SK-N-SH (cell line): Measurements from ENCODE around the gene CELF5. TPM values are rescaled to one million over a fixed set of nuclear protein-coding genes. Genes with fewer than 3 reads are reported as not detected.

ENCODE experiments used
- CTCF ChIA-PET: fragments of 300-600, 350-600 bp; formaldehyde crosslinking; extraction: SDS; loops from one replicate; lab custom pipeline; 2021; lab: Yijun Ruan, JAX
- POLR2A ChIA-PET: fragments of 350-600 bp; sonication (Branson Sonifier 250); formaldehyde crosslinking; extraction: SDS; loops from one replicate; lab custom pipeline; 2020; ENCODE audit warnings: antibody characterized with exemption, inconsistent platforms; lab: Yijun Ruan, JAX
- DNase-seq: peaks from one replicate; pipeline ENCODE4 v3.0.0; 2012
- H2AFZ ChIP-seq: fragments of 200-600 bp; sonication (generic); 2 replicates; pipeline ENCODE4 v1.8.1; 2016; ENCODE audit warnings: antibody characterized with exemption, mild to moderate bottlenecking, low read depth
- H3F3A ChIP-seq: fragments of 200-600 bp; sonication (generic); replicated peaks from 2 replicates; pipeline ENCODE3; 2016; ENCODE audit warnings: antibody characterized with exemption, mild to moderate bottlenecking; ENCODE audit not compliant: insufficient read depth
- H3K27ac ChIP-seq, 2 experiments: fragments of 200-500 bp in 1 of 2; fragments of 200-600 bp in 1 of 2; sonication (Bioruptor generic) in 1 of 2; sonication (generic), shearing (Covaris generic) in 1 of 2; 2 replicates each; pipeline versions ENCODE4 v1.5.1 to v1.6.1; 2014 to 2016; ENCODE audit warnings: low read depth in 2 of 2, inconsistent platforms in 1 of 2, low read length in 1 of 2, mild to moderate bottlenecking in 1 of 2, mixed read lengths in 1 of 2
- H3K27me3 ChIP-seq: fragments of 200-600 bp; sonication (generic), shearing (Covaris generic); 2 replicates; pipeline ENCODE4 v1.6.1; 2016; ENCODE audit warnings: mixed run types; ENCODE audit not compliant: insufficient read depth
- H3K36me3 ChIP-seq, 2 experiments: fragments of 200-500 bp in 1 of 2; fragments of 200-600 bp in 1 of 2; sonication (Bioruptor generic) in 1 of 2; sonication (generic) in 1 of 2; replicated peaks in 1 of 2; 2 replicates each; pipeline versions ENCODE3 to v1.5.1; 2014 to 2016; ENCODE audit warnings: low read length in 1 of 2, mild to moderate bottlenecking in 1 of 2; ENCODE audit not compliant: insufficient read depth in 2 of 2, control insufficient read depth in 1 of 2
- H3K4me1 ChIP-seq, 2 experiments: fragments of 200-500 bp in 1 of 2; fragments of 200-600 bp in 1 of 2; sonication (Bioruptor generic) in 1 of 2; sonication (generic), shearing (Covaris generic) in 1 of 2; 2 replicates each; pipeline versions ENCODE4 v1.5.1 to v1.6.1; 2014 to 2016; ENCODE audit warnings: low read depth in 1 of 2, low read length in 1 of 2, mixed run types in 1 of 2; ENCODE audit not compliant: insufficient read depth in 2 of 2, control insufficient read depth in 1 of 2
- H3K4me2 ChIP-seq: fragments of 200-600 bp; sonication (generic), shearing (Covaris generic); 2 replicates; pipeline ENCODE4 v1.6.1; 2017; ENCODE audit warnings: mixed run types
- H3K4me3 ChIP-seq, 2 experiments: fragments of 200-500 bp in 1 of 2; fragments of 200-600 bp in 1 of 2; sonication (Bioruptor generic) in 1 of 2; sonication (generic), shearing (Covaris generic) in 1 of 2; 2 replicates each; pipeline versions ENCODE4 v1.5.1 to v1.8.1; 2014 to 2016; ENCODE audit warnings: low read depth in 2 of 2, inconsistent platforms in 1 of 2, low read length in 1 of 2, mild to moderate bottlenecking in 1 of 2, mixed read lengths in 1 of 2, moderate library complexity in 1 of 2
- H3K79me2 ChIP-seq: fragments of 200-600 bp; sonication (generic); 2 replicates; pipeline ENCODE4 v1.8.1; 2017; ENCODE audit warnings: mild to moderate bottlenecking; ENCODE audit not compliant: insufficient read depth
- H3K9ac ChIP-seq: fragments of 200-600 bp; sonication (generic); 2 replicates; pipeline ENCODE4 v1.6.1; 2017; ENCODE audit warnings: mixed run types
- H3K9me2 ChIP-seq: fragments of 200-600 bp; sonication (generic); 2 replicates; pipeline ENCODE4 v1.6.1; 2017; ENCODE audit warnings: mixed run types
- H3K9me3 ChIP-seq: fragments of 200-600 bp; sonication (generic); 2 replicates; pipeline ENCODE4 v1.6.1; 2017; ENCODE audit warnings: mixed run types, mild to moderate bottlenecking, moderate library complexity
- H4K20me1 ChIP-seq: fragments of 200-600 bp; sonication (generic); 2 replicates; pipeline ENCODE4 v1.6.1; 2017; ENCODE audit warnings: mild to moderate bottlenecking, mixed run types; ENCODE audit not compliant: insufficient read depth
- CHD2 ChIP-seq: fragments of 150-350 bp; IDR thresholded peaks from 2 replicates; pipeline ENCODE4 v1.6.1; 2018; ENCODE audit warnings: low read length; ENCODE audit not compliant: partially characterized antibody
- EP300 ChIP-seq, 2 experiments: IDR thresholded peaks; 2 replicates each; pipeline versions ENCODE4 v1.4.0 to v1.6.1; 2012; ENCODE audit warnings: borderline replicate concordance in 1 of 2, low read depth in 1 of 2, low read length in 1 of 2
- FOXJ3 ChIP-seq: sonication (generic); formaldehyde crosslinking; IDR thresholded peaks from 2 replicates; pipeline ENCODE4 v1.5.1; 2020; ENCODE audit warnings: mild to moderate bottlenecking, missing genetic modification reagents
- FOXM1 ChIP-seq: IDR thresholded peaks from 2 replicates; pipeline ENCODE4 v1.4.0; 2012; ENCODE audit warnings: low read depth, mild to moderate bottlenecking
- MEF2A ChIP-seq: IDR thresholded peaks from 2 replicates; pipeline ENCODE4 v1.4.0; 2012; ENCODE audit warnings: low read depth, borderline replicate concordance
- NFIC ChIP-seq: IDR thresholded peaks from 2 replicates; pipeline ENCODE4 v1.4.0; 2012; ENCODE audit warnings: borderline replicate concordance
- NRF1 ChIP-seq: IDR thresholded peaks from 2 replicates; pipeline ENCODE4 v1.6.1; 2012; ENCODE audit warnings: low read depth, mild to moderate bottlenecking, low read length
- POLR2AphosphoS5 ChIP-seq: IDR thresholded peaks from 2 replicates; pipeline ENCODE4 v1.6.1; 2012; ENCODE audit warnings: low read depth, low read length
- RCOR1 ChIP-seq: fragments of 150-350 bp; IDR thresholded peaks from 2 replicates; pipeline ENCODE4 v1.6.1; 2017; ENCODE audit warnings: antibody characterized with exemption, low read length
- TAF1 ChIP-seq: IDR thresholded peaks from 2 replicates; pipeline ENCODE4 v1.6.1; 2012; ENCODE audit warnings: low read depth, mild to moderate bottlenecking, low read length, moderate library complexity, borderline replicate concordance
- WGBS: methylation state at CpG from one replicate; pipeline ENCODE4 v1.1.6; 2017; ENCODE audit warnings: low lambda C conversion rate; 5-methylcytosine and 5-hydroxymethylcytosine counted together
- polyA plus RNA-seq, 3 experiments: library from polyadenylated mRNA; depleted of rRNA; stranded (reverse); fragments of >200 nt; gene quantifications; 2 replicates each; pipeline ENCODE4 v1.2.3, GENCODE V29; 2012
- TF ChIP-seq, protein P1 (sequence below): fragments of 150-350 bp; IDR thresholded peaks from 2 replicates; pipeline ENCODE4 v1.6.1; 2016; ENCODE audit warnings: mild to moderate bottlenecking, low read depth, low read length
- TF ChIP-seq, protein P2 (sequence below): IDR thresholded peaks from 2 replicates; pipeline ENCODE4 v1.6.1; 2012; ENCODE audit warnings: mild to moderate bottlenecking, low read depth, low read length, moderate library complexity
- TF ChIP-seq, protein P3 (sequence below): IDR thresholded peaks from 2 replicates; pipeline ENCODE4; 2012
- TF ChIP-seq, protein P4 (sequence below): IDR thresholded peaks from 2 replicates; pipeline ENCODE4 v1.4.0; 2012; ENCODE audit warnings: low read depth

Gene CELF5
- polyA plus RNA-seq, 1 of the 3 experiments (the other 2 are of a cell fraction), result 0.33 TPM

DNA sequence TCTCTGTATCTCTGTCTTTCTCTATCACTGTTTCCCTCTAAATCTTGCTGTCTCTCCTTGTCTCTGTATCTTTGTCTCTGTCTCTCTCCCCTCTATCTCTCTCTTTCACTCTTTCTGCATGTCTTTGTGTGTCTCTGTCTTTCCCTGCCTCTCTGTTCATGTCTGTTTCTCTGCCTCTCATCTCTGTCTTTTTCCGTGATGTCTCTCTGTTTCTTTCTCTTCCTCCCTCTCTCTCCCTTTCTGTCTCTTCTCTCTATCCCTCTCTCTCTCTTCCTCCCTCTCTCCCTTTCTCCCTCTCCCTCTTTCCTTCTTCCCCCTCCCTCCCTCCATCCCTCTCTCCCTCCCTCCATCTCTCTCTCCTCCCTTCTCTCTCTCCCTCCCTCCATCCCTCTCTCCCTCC, 85.3 kb downstream of the CELF5 start:
- Histone ChIP-seq H3K9me2 (no peaks in the 10 kb centered on the region), H4K20me1 (no peaks in the 10 kb centered on the region), H3K36me3 (no peaks in the 10 kb centered on the region), H3K27me3 (peaks cover 11% of the 10 kb centered on the region; the same call in 1 of the 2 replicates), H3F3A (peaks cover 5% of the 10 kb centered on the region), H3K4me1 (no peaks in the 10 kb centered on the region; a peak in 1 of 4 replicates), H3K9ac (no peak overlapping the region), H3K4me3 (no peak overlapping the region), H3K4me2 (no peak overlapping the region), H3K79me2 (no peaks in the 10 kb centered on the region), H3K27ac (no peak overlapping the region), H2AFZ (no peak overlapping the region), H3K9me3 (no peaks in the 10 kb centered on the region)
- ChIA-PET POLR2A (no interaction called here), CTCF (no interaction called here)
- WGBS, result 65% methylated on average over 1 of the region's 1 CpG
- TF ChIP-seq, protein P1, sequence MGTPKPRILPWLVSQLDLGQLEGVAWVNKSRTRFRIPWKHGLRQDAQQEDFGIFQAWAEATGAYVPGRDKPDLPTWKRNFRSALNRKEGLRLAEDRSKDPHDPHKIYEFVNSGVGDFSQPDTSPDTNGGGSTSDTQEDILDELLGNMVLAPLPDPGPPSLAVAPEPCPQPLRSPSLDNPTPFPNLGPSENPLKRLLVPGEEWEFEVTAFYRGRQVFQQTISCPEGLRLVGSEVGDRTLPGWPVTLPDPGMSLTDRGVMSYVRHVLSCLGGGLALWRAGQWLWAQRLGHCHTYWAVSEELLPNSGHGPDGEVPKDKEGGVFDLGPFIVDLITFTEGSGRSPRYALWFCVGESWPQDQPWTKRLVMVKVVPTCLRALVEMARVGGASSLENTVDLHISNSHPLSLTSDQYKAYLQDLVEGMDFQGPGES, result no peak
- TF ChIP-seq FOXJ3, result no peak
- TF ChIP-seq TAF1, result no peak
- no peak for TF ChIP-seq RCOR1
- no peak for TF ChIP-seq CHD2
- TF ChIP-seq, protein P2, sequence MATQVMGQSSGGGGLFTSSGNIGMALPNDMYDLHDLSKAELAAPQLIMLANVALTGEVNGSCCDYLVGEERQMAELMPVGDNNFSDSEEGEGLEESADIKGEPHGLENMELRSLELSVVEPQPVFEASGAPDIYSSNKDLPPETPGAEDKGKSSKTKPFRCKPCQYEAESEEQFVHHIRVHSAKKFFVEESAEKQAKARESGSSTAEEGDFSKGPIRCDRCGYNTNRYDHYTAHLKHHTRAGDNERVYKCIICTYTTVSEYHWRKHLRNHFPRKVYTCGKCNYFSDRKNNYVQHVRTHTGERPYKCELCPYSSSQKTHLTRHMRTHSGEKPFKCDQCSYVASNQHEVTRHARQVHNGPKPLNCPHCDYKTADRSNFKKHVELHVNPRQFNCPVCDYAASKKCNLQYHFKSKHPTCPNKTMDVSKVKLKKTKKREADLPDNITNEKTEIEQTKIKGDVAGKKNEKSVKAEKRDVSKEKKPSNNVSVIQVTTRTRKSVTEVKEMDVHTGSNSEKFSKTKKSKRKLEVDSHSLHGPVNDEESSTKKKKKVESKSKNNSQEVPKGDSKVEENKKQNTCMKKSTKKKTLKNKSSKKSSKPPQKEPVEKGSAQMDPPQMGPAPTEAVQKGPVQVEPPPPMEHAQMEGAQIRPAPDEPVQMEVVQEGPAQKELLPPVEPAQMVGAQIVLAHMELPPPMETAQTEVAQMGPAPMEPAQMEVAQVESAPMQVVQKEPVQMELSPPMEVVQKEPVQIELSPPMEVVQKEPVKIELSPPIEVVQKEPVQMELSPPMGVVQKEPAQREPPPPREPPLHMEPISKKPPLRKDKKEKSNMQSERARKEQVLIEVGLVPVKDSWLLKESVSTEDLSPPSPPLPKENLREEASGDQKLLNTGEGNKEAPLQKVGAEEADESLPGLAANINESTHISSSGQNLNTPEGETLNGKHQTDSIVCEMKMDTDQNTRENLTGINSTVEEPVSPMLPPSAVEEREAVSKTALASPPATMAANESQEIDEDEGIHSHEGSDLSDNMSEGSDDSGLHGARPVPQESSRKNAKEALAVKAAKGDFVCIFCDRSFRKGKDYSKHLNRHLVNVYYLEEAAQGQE, result no peak
- TF ChIP-seq, protein P3, sequence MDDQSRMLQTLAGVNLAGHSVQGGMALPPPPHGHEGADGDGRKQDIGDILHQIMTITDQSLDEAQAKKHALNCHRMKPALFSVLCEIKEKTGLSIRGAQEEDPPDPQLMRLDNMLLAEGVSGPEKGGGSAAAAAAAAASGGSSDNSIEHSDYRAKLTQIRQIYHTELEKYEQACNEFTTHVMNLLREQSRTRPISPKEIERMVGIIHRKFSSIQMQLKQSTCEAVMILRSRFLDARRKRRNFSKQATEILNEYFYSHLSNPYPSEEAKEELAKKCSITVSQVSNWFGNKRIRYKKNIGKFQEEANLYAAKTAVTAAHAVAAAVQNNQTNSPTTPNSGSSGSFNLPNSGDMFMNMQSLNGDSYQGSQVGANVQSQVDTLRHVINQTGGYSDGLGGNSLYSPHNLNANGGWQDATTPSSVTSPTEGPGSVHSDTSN, result no peak
- no peak for DNase-seq

DNA sequence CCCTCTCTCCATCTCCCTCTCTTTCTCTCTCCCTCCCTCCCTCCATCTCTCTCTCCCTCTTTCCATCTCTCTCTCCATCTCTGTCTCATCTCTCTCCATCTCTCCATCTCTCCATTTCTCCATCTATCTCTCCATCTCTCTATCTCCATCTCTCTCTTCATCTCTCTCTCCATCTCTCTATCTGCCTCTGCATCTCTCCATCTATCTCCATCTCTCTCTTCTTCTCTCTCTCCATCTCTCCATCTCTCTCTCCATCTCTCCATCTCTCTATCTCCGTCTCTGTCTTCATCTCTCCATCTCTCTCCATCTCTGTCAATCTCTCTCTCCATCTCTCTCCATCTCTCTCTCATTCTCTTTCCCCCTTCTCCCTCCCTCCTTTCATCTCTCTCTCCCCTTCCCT, 85.8 kb downstream of the CELF5 start:
- no peak overlapping the region for H3K4me3 ChIP-seq
- H3K9me2 ChIP-seq, result no peaks in the 10 kb centered on the region
- no peak overlapping the region for H3K27ac ChIP-seq
- H3F3A ChIP-seq, result peaks cover 5% of the 10 kb centered on the region
- WGBS, result 0% methylated on average over 1 of the region's 1 CpG
- H3K4me1 ChIP-seq, result no peaks in the 10 kb centered on the region; a peak in 1 of 4 replicates
- no peaks in the 10 kb centered on the region for H3K79me2 ChIP-seq
- H2AFZ ChIP-seq, result no peak overlapping the region
- H3K27me3 ChIP-seq, result peaks cover 11% of the 10 kb centered on the region; the same call in 1 of the 2 replicates
- H3K36me3 ChIP-seq, result no peaks in the 10 kb centered on the region
- H3K4me2 ChIP-seq, result no peak overlapping the region
- POLR2A ChIA-PET, result no interaction called here
- H3K9ac ChIP-seq, result no peak overlapping the region
- TF ChIP-seq, protein P4, sequence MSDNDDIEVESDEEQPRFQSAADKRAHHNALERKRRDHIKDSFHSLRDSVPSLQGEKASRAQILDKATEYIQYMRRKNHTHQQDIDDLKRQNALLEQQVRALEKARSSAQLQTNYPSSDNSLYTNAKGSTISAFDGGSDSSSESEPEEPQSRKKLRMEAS, result no peak
- TF ChIP-seq NRF1 (no peak), FOXM1 (no peak), MEF2A (no peak), POLR2AphosphoS5 (no peak), EP300 (IDR thresholded peaks at IDR 0.05; ENCODE audit: borderline replicate concordance in 1 of 2, low read depth in 1 of 2, low read length in 1 of 2) (no peak), NFIC (no peak)
- TF ChIP-seq, all 33 proteins: peak for 0
- Histone ChIP-seq H3K9me3 (no peaks in the 10 kb centered on the region), H4K20me1 (no peaks in the 10 kb centered on the region)
- CTCF ChIA-PET, result no interaction called here
- DNase-seq, result no peak
